Psoas muscle (tissue), 8 donors: ENCODE data around the gene TRIM52. TPM values are rescaled to one million over a fixed set of nuclear protein-coding genes. Genes with fewer than 3 reads are reported as not detected.

Experiments used
- ATAC-seq, 4 donors: fragments of 200-7000 bp; cut with Tn5 transposase; one replicate each; pipeline ENCODE4 v1.9.1; 2020; ENCODE audit warnings: moderate library complexity in 3 of 4, mild to moderate bottlenecking in 2 of 4
- DNase-seq, 2 donors: peaks; one replicate each; pipeline ENCODE4 v3.0.0-alpha.2; 2020
- H3K27ac ChIP-seq: fragments of 200-600 bp; one replicate; pipeline ENCODE4 v1.8.0; 2022
- H3K27me3 ChIP-seq, 3 donors: fragments of 200-600 bp in 1 of 3; one replicate each; pipeline versions ENCODE4 v1.6.1 to v1.8.0; 2013 to 2022; ENCODE audit warnings: low read length in 2 of 3, mild to moderate bottlenecking in 2 of 3, moderate library complexity in 1 of 3; ENCODE audit not compliant: insufficient read depth in 3 of 3
- H3K36me3 ChIP-seq, 2 donors: fragments of 200-600 bp in 1 of 2; one replicate each; pipeline versions ENCODE4 v1.6.1 to v1.8.0; 2013 to 2022; ENCODE audit warnings: low read depth in 1 of 2, mild to moderate bottlenecking in 1 of 2, moderate library complexity in 1 of 2; ENCODE audit not compliant: insufficient read depth in 1 of 2
- H3K4me1 ChIP-seq: fragments of 200-600 bp; one replicate; pipeline ENCODE4 v1.8.0; 2022
- H3K4me3 ChIP-seq: fragments of 200-600 bp; one replicate; pipeline ENCODE4 v1.8.0; 2022; ENCODE audit warnings: mild to moderate bottlenecking
- H3K9me3 ChIP-seq: fragments of 200-600 bp; one replicate; pipeline ENCODE4 v1.8.0; 2022
- CTCF ChIP-seq: fragments of 200-600 bp; IDR thresholded peaks from one replicate; pipeline ENCODE4 v1.8.0; 2022; ENCODE audit warnings: antibody characterized with exemption
- WGBS, 3 donors: extraction: QIAGEN DNeasy Blood & Tissue Kit; methylation state at CpG; one replicate each; pipeline versions ENCODE4 v1.1.6 to v1.1.7; 2013; 5-methylcytosine and 5-hydroxymethylcytosine counted together
- intact Hi-C, 2 donors: fragments of 100-400 bp; cut with DNase I; formaldehyde crosslinking; loops; one replicate each; pipeline versions ENCODE4 v1.11.0 to v1.14.2; 2022
- polyA plus RNA-seq, 3 donors: library from polyadenylated mRNA; stranded (reverse); fragments of 200-250 nt; gene quantifications; one replicate each; pipeline ENCODE4 v1.2.3, GENCODE V29; 2013
- total RNA-seq, 4 donors: library from RNA; stranded (reverse); fragmentation: NEBNext Ultra II Directional in 2 of 4; extraction: Animal tissue kit (Norgen Biotek cat#: 25700) in 2 of 4; gene quantifications; one replicate each; pipeline versions ENCODE4 v1.2.1 to v1.2.4, GENCODE V29; 2021 to 2023
- donor health status: healthy with polysubstance abuse.
- donor health status: DM: no; HTN: no; CAD: no; lungs with moderate emphysema.
- donor health status: Bipolar disorder and iron deficiency.
- donor health status: healthy.
- donor health status: DM: yes; HTN: yes; CAD: no.
- donor health status: DM: no; HTN: no; CAD: no.
- donor health status: DM: no; HTN: no; CAD: no.
- donor health status: DM: yes; HTN: yes; CAD: no.

TRIM52 gene
- total and polyA plus RNA-seq, 7 donors, result 1.5 to 17.6 (median 4.9) TPM

GRCh38 chr5:181255836-181256578 is 4.9 kb downstream of the TRIM52 start:
- intact Hi-C loops, result no loop called here
- ATAC-seq (no peak), DNase-seq (no peak)
- no peaks in the 10 kb centered on the region for H3K9me3 ChIP-seq
- no peaks in the 10 kb centered on the region for H3K27me3 ChIP-seq
- H3K36me3 ChIP-seq, result peaks cover 8 to 68% of the 10 kb centered on the region in 2 donors
- TF ChIP-seq CTCF, result no peak
- peaks cover 78% of the 10 kb centered on the region for H3K4me1 ChIP-seq
- H3K4me3 ChIP-seq, result peak overlapping the region; percentile 8
- WGBS, 3 donors, result 52 to 62% (median 53%) methylated on average over 7 of the region's 7 CpGs
- H3K27ac ChIP-seq, result no peak overlapping the region

GRCh38 chr5:181255276-181255675 is 5.7 kb downstream of the TRIM52 start:
- intact Hi-C loops, result no loop called here
- WGBS, 3 donors, result 15 to 19% (median 16%) methylated on average over 1 of the region's 1 CpG
- Histone ChIP-seq H3K4me3 (no peak overlapping the region), H3K27me3 (no peaks in the 10 kb centered on the region), H3K36me3 (peaks cover 8 to 75% of the 10 kb centered on the region in 2 donors), H3K9me3 (no peaks in the 10 kb centered on the region), H3K27ac (peak overlapping the region; percentile 6), H3K4me1 (peaks cover 86% of the 10 kb centered on the region)
- no peak for DNase-seq
- ATAC-seq, result no peak
- no peak for TF ChIP-seq CTCF

- no peak for DNase-seq
- no peaks in the 10 kb centered on the region for H3K27me3 ChIP-seq
- TF ChIP-seq CTCF, result no peak
- no peak for ATAC-seq
- 42 to 67% (median 45%) methylated on average over 4 of the region's 4 CpGs for WGBS, 3 donors
- H3K27ac ChIP-seq, result peak overlapping the region; percentile 98
- H3K4me3 ChIP-seq, result peak overlapping the region; percentile 95
- no peaks in the 10 kb centered on the region for H3K9me3 ChIP-seq
- peaks cover 1 to 29% of the 10 kb centered on the region in 2 donors for H3K36me3 ChIP-seq
- H3K4me1 ChIP-seq, result peaks cover 64% of the 10 kb centered on the region
- intact Hi-C loops, result no loop called here
Measured at GRCh38 chr5:181248277-181248676, 12.7 kb downstream of the TRIM52 start.

GRCh38 chr5:181246276-181247049 is 14.5 kb downstream of the TRIM52 start:
- intact Hi-C loops, result loop anchor here in 1 of 2 donors (1.0 kb wide), 1 partner anchor 41 kb away; the partner anchor contains the start of gene TRIM7
- Histone ChIP-seq H3K27ac (peak overlapping the region; percentile 98), H3K36me3 (peaks cover 0 to 22% of the 10 kb centered on the region in 2 donors), H3K9me3 (no peaks in the 10 kb centered on the region), H3K4me1 (peaks cover 65% of the 10 kb centered on the region), H3K27me3 (no peaks in the 10 kb centered on the region), H3K4me3 (peak overlapping the region; percentile 95)
- 0 to 1% (median 1%) methylated on average over 49 to 55 of the region's 55 CpGs for WGBS, 3 donors
- DNase-seq, result peak; percentile 94 to 96
- TF ChIP-seq CTCF, result peak; percentile 11
- peak; percentile 76 to 80 (median 78) for ATAC-seq
